OCI-LY7 (cell line): Measurements from ENCODE around the gene HPN. TPM values are rescaled to one million over a fixed set of nuclear protein-coding genes. Genes with fewer than 3 reads are reported as not detected.

ENCODE experiments used
- BruUV-seq: library from RNA; stranded (reverse); fragments of 400-500 nt; replicated peaks from 2 replicates; lab custom pipeline; 2021; lab: Mats Ljungman, UMichigan
- CTCF ChIA-PET: fragments of 300-600 bp; sonication (Branson Sonifier 250); formaldehyde crosslinking; loops from one replicate; lab custom pipeline; 2022; ENCODE audit warnings: antibody characterized with exemption; ENCODE audit not compliant: unreplicated experiment; lab: Charles Lee
- POLR2A ChIA-PET: fragments of 300-600 bp; sonication (Branson Sonifier 250); formaldehyde crosslinking; loops from one replicate; lab custom pipeline; 2022; ENCODE audit warnings: antibody characterized with exemption; lab: Charles Lee
- DNase-seq: peaks from one replicate; pipeline ENCODE4 v3.0.0-alpha.2; 2015; ENCODE audit warnings: low spot score
- H2AFZ ChIP-seq: fragments of 200-600 bp; sonication (generic), shearing (Covaris generic); 2 replicates; pipeline ENCODE4 v1.6.1; 2014; ENCODE audit warnings: mild to moderate bottlenecking, antibody characterized with exemption, low read length, moderate library complexity
- H3K27ac ChIP-seq: fragments of 200-600 bp; sonication (generic); 2 replicates; pipeline ENCODE4 v1.5.1; 2014; ENCODE audit warnings: mixed run types, low read depth, mild to moderate bottlenecking, moderate library complexity, low read length, inconsistent platforms; ENCODE audit not compliant: poor library complexity, severe bottlenecking
- H3K36me3 ChIP-seq: fragments of 200-600 bp; sonication (generic); 2 replicates; pipeline ENCODE4 v1.6.1; 2014; ENCODE audit warnings: mild to moderate bottlenecking, antibody characterized with exemption, low read length, moderate library complexity, mixed read lengths; ENCODE audit not compliant: insufficient read depth
- H3K4me1 ChIP-seq: fragments of 200-600 bp; sonication (generic); 2 replicates; pipeline ENCODE4 v1.5.1; 2014; ENCODE audit warnings: mild to moderate bottlenecking, low read length; ENCODE audit not compliant: insufficient read depth, poor library complexity, severe bottlenecking
- H3K4me2 ChIP-seq: fragments of 200-600 bp; sonication (generic); 2 replicates; pipeline ENCODE4 v1.6.1; 2014; ENCODE audit warnings: mild to moderate bottlenecking, low read length
- H3K4me3 ChIP-seq: fragments of 200-600 bp; sonication (generic); 2 replicates; pipeline ENCODE4 v1.5.1; 2014; ENCODE audit warnings: mild to moderate bottlenecking, low read depth, low read length; ENCODE audit not compliant: poor library complexity, severe bottlenecking
- H3K79me2 ChIP-seq: fragments of 200-600 bp; sonication (generic); 2 replicates; pipeline ENCODE4 v1.6.1; 2016; ENCODE audit warnings: low read depth, mild to moderate bottlenecking, low read length, moderate library complexity, mixed read lengths; ENCODE audit not compliant: insufficient read depth
- H3K9me2 ChIP-seq: fragments of 200-600 bp; sonication (generic); 2 replicates; pipeline ENCODE4 v1.6.1; 2016; ENCODE audit warnings: mild to moderate bottlenecking, low read length, mixed read lengths; ENCODE audit not compliant: insufficient read depth
- H3K9me3 ChIP-seq: fragments of 200-600 bp; sonication (generic); 2 replicates; pipeline ENCODE4 v1.6.1; 2014; ENCODE audit warnings: mild to moderate bottlenecking, mixed run types, low read length, mixed read lengths
- H4K20me1 ChIP-seq: fragments of 200-600 bp; sonication (generic); 2 replicates; pipeline ENCODE4 v1.6.1; 2014; ENCODE audit warnings: mild to moderate bottlenecking, antibody characterized with exemption, low read length, moderate library complexity, mixed read lengths; ENCODE audit not compliant: insufficient read depth
- CTCF ChIP-seq: fragments of 200-600 bp; sonication (generic); conservative IDR thresholded peaks from 2 replicates; pipeline ENCODE4 v1.5.1; 2014; ENCODE audit warnings: mild to moderate bottlenecking, antibody characterized with exemption, low read length, moderate library complexity, mixed read lengths
- EZH2phosphoT487 ChIP-seq: fragments of 200-600 bp; sonication (generic); IDR thresholded peaks from 2 replicates; pipeline ENCODE4 v1.6.1; 2018; ENCODE audit warnings: low read depth, borderline replicate concordance, mild to moderate bottlenecking, mixed run types, antibody characterized with exemption, low read length, moderate library complexity, mixed read lengths
- intact Hi-C: fragments of 100-400 bp; cut with micrococcal nuclease; formaldehyde crosslinking; loops from one replicate; pipeline ENCODE4 v1.10.0; 2022; ENCODE audit not compliant: unreplicated experiment
- total RNA-seq, 2 experiments: library from RNA; depleted of rRNA in 1 of 2; stranded (reverse); fragments of >200 nt in 1 of 2; shearing (Covaris generic) in 1 of 2; gene quantifications; 2 replicates each; pipeline ENCODE4 v1.2.3, GENCODE V29; 2014 to 2022

HPN gene
- total RNA-seq, 2 experiments from 2014 or later: 0.17 to 0.19 TPM

- POLR2A ChIA-PET: no interaction called here
- no peaks in the 10 kb centered on the region for H3K9me3 ChIP-seq
- H3K36me3 ChIP-seq: peaks cover 93% of the 10 kb centered on the region
- BruUV-seq: no TSS peak
- no peak overlapping the region for H3K4me3 ChIP-seq
- no peaks in the 10 kb centered on the region for H3K9me2 ChIP-seq
- no peaks in the 10 kb centered on the region for H3K4me1 ChIP-seq
- H3K4me2 ChIP-seq: no peak overlapping the region
- H2AFZ ChIP-seq: no peak overlapping the region
- no peak for DNase-seq
- CTCF ChIA-PET: no interaction called here
- no peak overlapping the region for H3K27ac ChIP-seq
- intact Hi-C loops: no loop called here
- no peak for TF ChIP-seq CTCF
- TF ChIP-seq EZH2phosphoT487: no peak
- no peaks in the 10 kb centered on the region for H4K20me1 ChIP-seq
- H3K79me2 ChIP-seq: no peaks in the 10 kb centered on the region
Measured at GRCh38 chr19:35018379-35018778, 23.1 kb upstream of the HPN start.

GRCh38 chr19:35019144-35019543 lies 22.4 kb upstream of the HPN start:
- no peak for DNase-seq
- Histone ChIP-seq H3K27ac (no peak overlapping the region), H3K36me3 (peaks cover 93% of the 10 kb centered on the region), H3K4me2 (no peak overlapping the region), H3K9me2 (no peaks in the 10 kb centered on the region), H4K20me1 (no peaks in the 10 kb centered on the region), H3K4me3 (no peak overlapping the region), H3K79me2 (no peaks in the 10 kb centered on the region), H3K4me1 (no peaks in the 10 kb centered on the region), H3K9me3 (no peaks in the 10 kb centered on the region), H2AFZ (no peak overlapping the region)
- intact Hi-C loops: no loop called here
- ChIA-PET POLR2A (no interaction called here), CTCF (no interaction called here)
- BruUV-seq: no TSS peak
- TF ChIP-seq CTCF (no peak), EZH2phosphoT487 (no peak)

GRCh38 chr19:35021016-35021415 lies 20.5 kb upstream of the HPN start:
- intact Hi-C loops: no loop called here
- Histone ChIP-seq H3K4me3 (no peak overlapping the region), H4K20me1 (no peaks in the 10 kb centered on the region), H3K4me1 (no peaks in the 10 kb centered on the region), H3K36me3 (peaks cover 92% of the 10 kb centered on the region), H3K79me2 (no peaks in the 10 kb centered on the region), H3K9me2 (no peaks in the 10 kb centered on the region), H3K27ac (no peak overlapping the region), H3K4me2 (no peak overlapping the region), H2AFZ (no peak overlapping the region), H3K9me3 (no peaks in the 10 kb centered on the region)
- no peak for TF ChIP-seq CTCF
- no peak for TF ChIP-seq EZH2phosphoT487
- DNase-seq: no peak
- CTCF ChIA-PET: no interaction called here
- BruUV-seq: no TSS peak
- POLR2A ChIA-PET: interaction anchor here (0.6 kb wide), 1 partner anchor 47 kb away, joined by 6 read pairs; no protein-coding TSS in a partner anchor
